ENCODE measurements around the gene PXT1.

Gene PXT1

DNA sequence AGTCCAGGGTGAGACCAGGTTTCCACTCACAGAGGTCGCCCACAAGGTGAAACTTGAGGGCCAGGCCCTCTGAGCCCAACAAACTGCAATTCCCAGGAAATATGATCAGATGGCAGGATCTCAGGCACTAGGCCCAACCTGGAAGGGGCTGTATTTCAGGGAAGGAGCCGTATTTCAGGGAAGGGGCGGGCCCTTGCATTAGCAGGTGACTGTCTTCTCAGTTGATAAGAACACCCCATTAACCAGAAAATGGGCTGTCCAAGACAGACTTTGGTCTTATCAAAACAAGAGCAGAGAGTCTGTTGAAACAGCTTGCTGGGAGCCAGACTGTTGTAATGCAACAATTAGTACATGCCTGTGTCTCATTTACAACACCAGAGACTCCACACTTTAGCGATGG lies 95.0 kb downstream of the PXT1 start:
- DNase-seq, result no peak

DNA sequence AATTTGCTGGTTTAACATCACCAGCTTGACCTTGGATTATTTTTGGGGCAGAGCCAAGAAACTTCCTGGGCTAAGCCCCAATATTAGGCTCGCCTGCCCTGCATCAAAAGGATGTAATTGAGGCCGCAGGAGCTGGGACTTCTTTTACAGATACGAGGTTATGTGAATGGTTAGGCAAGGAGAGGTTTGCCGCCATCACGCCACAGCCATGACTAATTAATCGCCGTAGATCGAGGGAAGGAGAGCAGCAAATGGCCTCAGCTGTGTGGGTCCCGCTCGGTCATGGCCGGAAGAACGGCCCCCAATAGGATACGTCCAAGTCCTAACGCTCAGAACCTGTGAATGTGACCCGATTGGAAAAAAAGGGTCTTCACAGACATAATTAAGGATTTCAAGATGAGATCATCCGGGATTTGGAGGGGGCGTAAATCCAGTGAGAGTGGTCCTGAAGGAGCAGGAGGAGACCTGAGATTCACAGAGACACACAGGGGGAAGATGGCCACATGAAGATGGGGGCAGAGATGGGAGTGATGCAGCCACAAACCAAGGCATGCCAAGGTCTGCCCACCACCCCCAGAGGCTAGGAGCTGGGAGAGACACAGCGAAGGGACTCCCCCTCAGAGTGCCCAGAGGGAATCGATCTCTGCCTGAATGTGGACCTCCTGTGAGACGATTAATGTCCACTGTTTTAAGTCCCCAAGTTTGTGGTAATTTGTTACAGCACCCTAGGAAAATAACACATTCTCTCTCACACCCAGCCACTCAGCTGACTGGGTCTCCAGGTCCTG lies 96.0 kb downstream of the PXT1 start:
- DNase-seq, result no peak

DNA sequence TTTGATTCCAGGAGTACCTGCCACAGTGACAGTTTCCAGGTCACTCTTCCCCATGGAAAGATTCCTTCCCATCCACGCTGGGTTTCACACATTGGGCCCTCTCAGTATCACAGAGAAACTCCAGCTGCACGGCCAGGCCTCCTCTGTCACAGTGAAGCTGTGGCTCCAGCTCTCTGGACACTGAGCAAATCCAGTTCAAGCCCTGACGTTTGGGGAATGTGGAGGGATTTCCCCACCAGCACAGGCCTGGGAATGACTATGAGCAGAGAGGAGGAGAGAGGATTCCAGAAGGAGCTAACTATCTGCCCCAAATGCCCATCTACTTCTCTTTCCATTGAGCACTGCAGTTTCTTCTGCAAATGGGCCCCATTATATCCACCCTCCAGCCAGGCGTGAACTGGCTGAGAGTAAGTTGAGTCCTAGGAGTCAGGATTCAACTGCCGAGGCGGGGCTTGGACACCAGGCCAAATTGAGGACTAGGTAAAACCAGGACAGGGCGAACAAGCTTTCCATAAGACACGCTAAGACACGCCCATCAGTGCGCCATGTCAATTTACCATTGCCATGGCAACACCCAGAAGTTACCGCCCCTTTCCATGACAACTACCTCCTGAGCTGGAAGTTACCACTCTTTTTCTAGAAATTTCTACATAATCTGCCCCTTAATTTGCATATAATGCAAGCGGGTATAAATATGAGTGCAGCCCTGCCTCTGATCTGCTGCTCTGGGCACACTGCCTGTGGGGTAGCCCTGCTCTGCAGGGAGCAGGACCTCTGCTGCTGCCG lies 96.8 kb downstream of the PXT1 start:
- no peak for DNase-seq

DNA sequence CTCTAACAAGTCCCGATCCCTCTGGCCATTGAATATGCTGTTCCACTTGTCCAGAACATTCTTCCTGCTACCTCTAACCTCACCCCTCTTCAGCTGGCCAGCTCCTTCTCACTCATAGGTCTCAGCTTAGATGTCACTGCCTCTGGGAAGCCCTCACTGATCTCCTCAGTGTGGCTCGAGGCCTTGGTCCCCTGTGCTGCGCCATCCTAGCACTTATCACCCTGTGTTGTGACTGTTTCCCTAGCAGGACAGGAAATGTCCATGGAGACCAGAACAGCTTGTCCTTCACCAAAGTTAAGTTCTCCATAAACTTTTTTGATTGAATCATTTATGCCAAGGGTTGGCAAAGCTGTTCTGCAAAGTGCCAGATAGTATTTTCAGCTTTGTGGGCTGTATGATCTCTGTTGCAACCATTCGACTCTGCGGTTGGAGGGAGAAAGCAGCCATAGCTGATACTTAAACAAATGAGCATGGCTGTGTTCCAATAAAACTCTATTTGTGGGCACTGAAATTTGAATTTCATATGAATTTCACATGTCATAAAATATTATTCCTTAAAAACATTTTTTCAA lies 99.5 kb downstream of the PXT1 start:
- no peak for DNase-seq

DNA sequence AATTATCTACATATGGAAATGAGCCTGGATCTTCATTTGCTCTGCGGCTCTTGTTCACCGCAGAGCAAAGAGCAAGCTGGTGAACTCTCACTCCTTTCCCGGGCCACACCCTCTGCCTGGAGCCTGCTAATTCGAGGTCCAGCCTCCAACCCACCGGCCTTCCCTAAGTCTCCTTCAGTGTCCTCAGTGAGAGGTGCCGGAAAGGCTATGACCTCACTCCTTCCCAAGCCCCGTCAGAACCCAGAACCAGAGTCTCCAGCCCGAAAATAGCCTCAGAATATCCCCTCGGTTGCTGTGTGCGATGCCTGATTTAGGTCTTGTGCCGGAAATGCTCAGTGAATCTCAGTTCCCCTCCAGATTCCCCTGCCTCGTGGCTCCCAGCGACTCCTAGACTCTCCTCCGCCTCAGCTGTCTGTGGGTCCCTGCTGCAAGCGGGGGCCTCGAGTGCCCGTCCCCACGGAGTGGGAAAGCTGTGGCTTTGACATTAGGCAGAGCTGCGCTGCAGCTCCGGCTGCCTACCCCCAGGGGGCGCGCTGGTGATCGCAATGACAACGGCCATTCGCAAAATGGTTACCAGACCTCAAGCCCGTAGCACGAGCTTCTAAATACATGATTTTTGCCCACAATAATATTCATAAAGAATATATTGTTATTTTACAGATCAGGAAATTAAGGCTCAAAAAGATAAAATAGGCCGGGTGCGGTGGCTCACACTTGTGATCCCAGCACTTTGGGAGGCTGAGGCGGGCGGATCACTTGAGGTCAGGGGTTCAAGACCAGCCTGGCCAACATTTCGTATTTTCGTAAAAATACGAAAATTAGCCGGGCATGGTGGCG lies 101.8 kb downstream of the PXT1 start:
- peak in 45 of 56 donors; percentile 5 to 82 (median 44) for DNase-seq
